GM12874 (cell line): Measurements from ENCODE around the gene CAPNS1.

Experiments used
- CTCF ChIP-seq: IDR thresholded peaks from 2 replicates; pipeline ENCODE4 v1.5.1; 2011; ENCODE audit warnings: low read depth, mild to moderate bottlenecking, control low read depth, low read length, moderate library complexity; ENCODE audit not compliant: insufficient read depth

Gene CAPNS1

GRCh38 chr19:36110487-36111199 lies 29.2 kb upstream of the CAPNS1 start, which contains the start of gene OVOL3:
Gene OVOL3, plus strand, starts transcription at chr19:36111143. Its CDS starts 60 bp downstream, at chr19:36111203.
- TF ChIP-seq CTCF: no peak

GRCh38 chr19:36111200-36111539 lies 28.7 kb upstream of the CAPNS1 start:
- no peak for TF ChIP-seq CTCF

- TF ChIP-seq CTCF: no peak
These were observed 27.2 kb upstream of the CAPNS1 start for GRCh38 chr19:36112678-36113077.

GRCh38 chr19:36113425-36113824 lies 26.4 kb upstream of the CAPNS1 start:
- no peak for TF ChIP-seq CTCF

- TF ChIP-seq CTCF: no peak
These were observed 25.8 kb upstream of the CAPNS1 start for GRCh38 chr19:36113894-36114720.

GRCh38 chr19:36114721-36115452 lies 25.0 kb upstream of the CAPNS1 start, which contains the start of gene POLR2I:
Gene POLR2I, minus strand, starts transcription at chr19:36114875. Its CDS starts 19 bp downstream, at chr19:36114856.
- TF ChIP-seq CTCF: no peak

GRCh38 chr19:36115453-36116343 lies 24.2 kb upstream of the CAPNS1 start, which contains the start of gene TBCB:
Gene TBCB, plus strand, starts transcription at chr19:36115468. Its CDS starts 93 bp downstream, at chr19:36115561.
- TF ChIP-seq CTCF: no peak
